Fibroblast of mammary gland (primary cell): Measurements from ENCODE around the gene PRR23E.

ENCODE experiments used
- DNase-seq: peaks from one replicate; pipeline ENCODE4 v3.0.0-alpha.2; 2010; ENCODE audit warnings: low read depth
- H3K4me3 ChIP-seq: 2 replicates; pipeline ENCODE4 v1.5.1; 2011; ENCODE audit warnings: low read depth, mild to moderate bottlenecking, low read length, moderate library complexity; ENCODE audit not compliant: control insufficient read depth
- CTCF ChIP-seq: conservative IDR thresholded peaks from 2 replicates; pipeline ENCODE4 v1.5.1; 2011; ENCODE audit warnings: low read depth, low read length, inconsistent platforms; ENCODE audit not compliant: control insufficient read depth, insufficient read depth

Gene PRR23E

GRCh38 chr3:127150513-127151250, 42.2 kb upstream of the PRR23E start:
- no peak for DNase-seq
- no peak overlapping the region for H3K4me3 ChIP-seq
- no peak for TF ChIP-seq CTCF

- TF ChIP-seq CTCF, result no peak
- H3K4me3 ChIP-seq, result no peak overlapping the region
- DNase-seq, result no peak
Observed at GRCh38 chr3:127151251-127151564, 41.7 kb upstream of the PRR23E start.

- H3K4me3 ChIP-seq, result no peak overlapping the region
- DNase-seq, result peak; percentile 66
- no peak for TF ChIP-seq CTCF
Observed at GRCh38 chr3:127151992-127152650, 40.8 kb upstream of the PRR23E start.

- TF ChIP-seq CTCF, result no peak
- no peak overlapping the region for H3K4me3 ChIP-seq
- no peak for DNase-seq
Observed at GRCh38 chr3:127152684-127153505, 40.0 kb upstream of the PRR23E start.

GRCh38 chr3:127153506-127153815, 39.5 kb upstream of the PRR23E start:
- no peak overlapping the region for H3K4me3 ChIP-seq
- TF ChIP-seq CTCF, result no peak
- no peak for DNase-seq

- TF ChIP-seq CTCF, result no peak
- DNase-seq, result no peak
- no peak overlapping the region for H3K4me3 ChIP-seq
Observed at GRCh38 chr3:127156338-127157050, 36.4 kb upstream of the PRR23E start.
